ENCODE measurements around the gene RECQL. TPM values are rescaled to one million over a fixed set of nuclear protein-coding genes. Genes with fewer than 3 reads are reported as not detected.
A peak's percentile ranks its signal among the peaks of the same experiment; 100 is the strongest.

Gene RECQL
- polyA plus RNA-seq, 1 of the 3 experiments (the other 2 are of a cell fraction) = 14.6 TPM

DNA sequence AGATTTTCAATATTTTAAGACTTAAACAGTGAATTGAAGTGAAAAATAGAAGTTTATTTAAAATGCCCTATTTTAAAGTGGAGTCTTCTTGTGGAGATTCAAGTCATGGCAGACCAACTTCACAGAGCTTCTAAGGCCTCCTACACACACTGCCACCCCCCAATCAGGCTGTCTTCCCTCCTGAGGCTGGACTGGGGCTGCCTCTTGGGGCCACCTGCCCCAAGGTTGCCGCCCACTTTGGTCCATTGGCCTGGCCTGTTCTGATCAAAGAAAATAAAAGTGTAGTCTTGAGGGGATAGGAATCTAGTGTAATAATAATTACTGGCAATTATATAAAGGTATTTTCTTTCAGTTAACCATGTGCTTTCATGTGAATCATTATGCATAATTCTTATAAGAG is 1.4 kb upstream of the RECQL start:
- peaks cover 17% of the 10 kb centered on the region in 2 experiments; a peak in 3 of 4 replicates for H3K4me1 ChIP-seq (ENCODE audit: control insufficient read depth in 1 of 2, insufficient read depth in 2 of 2, low read depth in 1 of 2, low read length in 1 of 2)
- H3K9me3 ChIP-seq = no peaks in the 10 kb centered on the region
- peak overlapping the region; percentile 85 for H3K4me2 ChIP-seq
- peaks cover 19 to 33% of the 10 kb centered on the region in 2 experiments for H3K36me3 ChIP-seq (replicated peaks in 1 of 2; ENCODE audit: control insufficient read depth in 1 of 2, insufficient read depth in 2 of 2, low read length in 1 of 2)
- ChIA-PET POLR2A (no interaction called here), CTCF (no interaction called here)
- peaks cover 94% of the 10 kb centered on the region for H3K79me2 ChIP-seq (ENCODE audit: insufficient read depth)
- 100% methylated on average over 1 of the region's 1 CpG for WGBS (ENCODE audit: low lambda C conversion rate)
- H4K20me1 ChIP-seq (ENCODE audit: insufficient read depth) = peaks cover 53% of the 10 kb centered on the region
- TF ChIP-seq, protein P1, sequence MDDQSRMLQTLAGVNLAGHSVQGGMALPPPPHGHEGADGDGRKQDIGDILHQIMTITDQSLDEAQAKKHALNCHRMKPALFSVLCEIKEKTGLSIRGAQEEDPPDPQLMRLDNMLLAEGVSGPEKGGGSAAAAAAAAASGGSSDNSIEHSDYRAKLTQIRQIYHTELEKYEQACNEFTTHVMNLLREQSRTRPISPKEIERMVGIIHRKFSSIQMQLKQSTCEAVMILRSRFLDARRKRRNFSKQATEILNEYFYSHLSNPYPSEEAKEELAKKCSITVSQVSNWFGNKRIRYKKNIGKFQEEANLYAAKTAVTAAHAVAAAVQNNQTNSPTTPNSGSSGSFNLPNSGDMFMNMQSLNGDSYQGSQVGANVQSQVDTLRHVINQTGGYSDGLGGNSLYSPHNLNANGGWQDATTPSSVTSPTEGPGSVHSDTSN (IDR thresholded peaks at IDR 0.05) = no peak
- TF ChIP-seq POLR2AphosphoS5 (IDR thresholded peaks at IDR 0.05; ENCODE audit: low read depth, low read length) (no peak), GABPA (IDR thresholded peaks at IDR 0.05; ENCODE audit: low read depth) (no peak), RFX5 (IDR thresholded peaks at IDR 0.05; ENCODE audit: low read length) (no peak), YY1 (IDR thresholded peaks at IDR 0.05; ENCODE audit: low read depth) (no peak), TAF1 (IDR thresholded peaks at IDR 0.05; ENCODE audit: borderline replicate concordance, low read depth, low read length) (no peak), EP300 (IDR thresholded peaks at IDR 0.05; ENCODE audit: borderline replicate concordance in 1 of 2, low read depth in 1 of 2, low read length in 1 of 2) (no peak), FOXJ3 (CRISPR knock-in tag; IDR thresholded peaks at IDR 0.05) (no peak), EZH2phosphoT487 (IDR thresholded peaks at IDR 0.05; ENCODE audit: borderline replicate concordance, low read depth) (no peak), RCOR1 (IDR thresholded peaks at IDR 0.05; ENCODE audit: low read length) (no peak), JUND (IDR thresholded peaks at IDR 0.05) (no peak), CHD2 (IDR thresholded peaks at IDR 0.05; ENCODE audit: low read length, partially characterized antibody) (no peak), SMC3 (IDR thresholded peaks at IDR 0.05; ENCODE audit: low read depth, low read length) (no peak)
- TF ChIP-seq, protein P2, sequence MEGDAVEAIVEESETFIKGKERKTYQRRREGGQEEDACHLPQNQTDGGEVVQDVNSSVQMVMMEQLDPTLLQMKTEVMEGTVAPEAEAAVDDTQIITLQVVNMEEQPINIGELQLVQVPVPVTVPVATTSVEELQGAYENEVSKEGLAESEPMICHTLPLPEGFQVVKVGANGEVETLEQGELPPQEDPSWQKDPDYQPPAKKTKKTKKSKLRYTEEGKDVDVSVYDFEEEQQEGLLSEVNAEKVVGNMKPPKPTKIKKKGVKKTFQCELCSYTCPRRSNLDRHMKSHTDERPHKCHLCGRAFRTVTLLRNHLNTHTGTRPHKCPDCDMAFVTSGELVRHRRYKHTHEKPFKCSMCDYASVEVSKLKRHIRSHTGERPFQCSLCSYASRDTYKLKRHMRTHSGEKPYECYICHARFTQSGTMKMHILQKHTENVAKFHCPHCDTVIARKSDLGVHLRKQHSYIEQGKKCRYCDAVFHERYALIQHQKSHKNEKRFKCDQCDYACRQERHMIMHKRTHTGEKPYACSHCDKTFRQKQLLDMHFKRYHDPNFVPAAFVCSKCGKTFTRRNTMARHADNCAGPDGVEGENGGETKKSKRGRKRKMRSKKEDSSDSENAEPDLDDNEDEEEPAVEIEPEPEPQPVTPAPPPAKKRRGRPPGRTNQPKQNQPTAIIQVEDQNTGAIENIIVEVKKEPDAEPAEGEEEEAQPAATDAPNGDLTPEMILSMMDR (IDR thresholded peaks at IDR 0.05) = no peak
- TF ChIP-seq, protein P3, sequence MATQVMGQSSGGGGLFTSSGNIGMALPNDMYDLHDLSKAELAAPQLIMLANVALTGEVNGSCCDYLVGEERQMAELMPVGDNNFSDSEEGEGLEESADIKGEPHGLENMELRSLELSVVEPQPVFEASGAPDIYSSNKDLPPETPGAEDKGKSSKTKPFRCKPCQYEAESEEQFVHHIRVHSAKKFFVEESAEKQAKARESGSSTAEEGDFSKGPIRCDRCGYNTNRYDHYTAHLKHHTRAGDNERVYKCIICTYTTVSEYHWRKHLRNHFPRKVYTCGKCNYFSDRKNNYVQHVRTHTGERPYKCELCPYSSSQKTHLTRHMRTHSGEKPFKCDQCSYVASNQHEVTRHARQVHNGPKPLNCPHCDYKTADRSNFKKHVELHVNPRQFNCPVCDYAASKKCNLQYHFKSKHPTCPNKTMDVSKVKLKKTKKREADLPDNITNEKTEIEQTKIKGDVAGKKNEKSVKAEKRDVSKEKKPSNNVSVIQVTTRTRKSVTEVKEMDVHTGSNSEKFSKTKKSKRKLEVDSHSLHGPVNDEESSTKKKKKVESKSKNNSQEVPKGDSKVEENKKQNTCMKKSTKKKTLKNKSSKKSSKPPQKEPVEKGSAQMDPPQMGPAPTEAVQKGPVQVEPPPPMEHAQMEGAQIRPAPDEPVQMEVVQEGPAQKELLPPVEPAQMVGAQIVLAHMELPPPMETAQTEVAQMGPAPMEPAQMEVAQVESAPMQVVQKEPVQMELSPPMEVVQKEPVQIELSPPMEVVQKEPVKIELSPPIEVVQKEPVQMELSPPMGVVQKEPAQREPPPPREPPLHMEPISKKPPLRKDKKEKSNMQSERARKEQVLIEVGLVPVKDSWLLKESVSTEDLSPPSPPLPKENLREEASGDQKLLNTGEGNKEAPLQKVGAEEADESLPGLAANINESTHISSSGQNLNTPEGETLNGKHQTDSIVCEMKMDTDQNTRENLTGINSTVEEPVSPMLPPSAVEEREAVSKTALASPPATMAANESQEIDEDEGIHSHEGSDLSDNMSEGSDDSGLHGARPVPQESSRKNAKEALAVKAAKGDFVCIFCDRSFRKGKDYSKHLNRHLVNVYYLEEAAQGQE (IDR thresholded peaks at IDR 0.05; ENCODE audit: low read depth, low read length) = no peak
- TF ChIP-seq, protein P4, sequence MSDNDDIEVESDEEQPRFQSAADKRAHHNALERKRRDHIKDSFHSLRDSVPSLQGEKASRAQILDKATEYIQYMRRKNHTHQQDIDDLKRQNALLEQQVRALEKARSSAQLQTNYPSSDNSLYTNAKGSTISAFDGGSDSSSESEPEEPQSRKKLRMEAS (IDR thresholded peaks at IDR 0.05; ENCODE audit: low read depth) = no peak
- DNase-seq = no peak
- no peak overlapping the region for H2AFZ ChIP-seq (ENCODE audit: low read depth)
- peak overlapping the region; percentile 90 to 98 for H3K4me3 ChIP-seq (ENCODE audit: low read depth in 2 of 2, low read length in 1 of 2)
- peak overlapping the region; percentile 98; the same call in 1 of the 2 replicates for H3K9ac ChIP-seq
- no peak overlapping the region; a peak in 1 of 4 replicates for H3K27ac ChIP-seq (ENCODE audit: low read depth in 2 of 2, low read length in 1 of 2)
- H3K27me3 ChIP-seq (ENCODE audit: insufficient read depth) = no peaks in the 10 kb centered on the region
- H3F3A ChIP-seq (replicated peaks; ENCODE audit: insufficient read depth) = peaks cover 5% of the 10 kb centered on the region
- no peaks in the 10 kb centered on the region for H3K9me2 ChIP-seq

Measured in SK-N-SH (cell line).